ENCODE data around the gene DPP6.

GRCh38 chr7:154512121-154512833 is 460.1 kb downstream of the DPP6 start:
- no peak for TF ChIP-seq CTCF (IDR thresholded peaks at IDR 0.05)
- TF ChIP-seq POLR2A (IDR thresholded peaks at IDR 0.05), result no peak
